GM12872 (cell line): ENCODE results near the gene DDA1.

Experiments used
- TF ChIP-seq, protein P1 (sequence below): IDR thresholded peaks from 3 replicates; pipeline ENCODE4 v1.5.1; 2011; ENCODE audit warnings: low read depth, mild to moderate bottlenecking, low read length, moderate library complexity; ENCODE audit not compliant: insufficient read depth

DDA1 gene

GRCh38 chr19:17293605-17294004 is 15.8 kb upstream of the DDA1 start:
- TF ChIP-seq, protein P1, sequence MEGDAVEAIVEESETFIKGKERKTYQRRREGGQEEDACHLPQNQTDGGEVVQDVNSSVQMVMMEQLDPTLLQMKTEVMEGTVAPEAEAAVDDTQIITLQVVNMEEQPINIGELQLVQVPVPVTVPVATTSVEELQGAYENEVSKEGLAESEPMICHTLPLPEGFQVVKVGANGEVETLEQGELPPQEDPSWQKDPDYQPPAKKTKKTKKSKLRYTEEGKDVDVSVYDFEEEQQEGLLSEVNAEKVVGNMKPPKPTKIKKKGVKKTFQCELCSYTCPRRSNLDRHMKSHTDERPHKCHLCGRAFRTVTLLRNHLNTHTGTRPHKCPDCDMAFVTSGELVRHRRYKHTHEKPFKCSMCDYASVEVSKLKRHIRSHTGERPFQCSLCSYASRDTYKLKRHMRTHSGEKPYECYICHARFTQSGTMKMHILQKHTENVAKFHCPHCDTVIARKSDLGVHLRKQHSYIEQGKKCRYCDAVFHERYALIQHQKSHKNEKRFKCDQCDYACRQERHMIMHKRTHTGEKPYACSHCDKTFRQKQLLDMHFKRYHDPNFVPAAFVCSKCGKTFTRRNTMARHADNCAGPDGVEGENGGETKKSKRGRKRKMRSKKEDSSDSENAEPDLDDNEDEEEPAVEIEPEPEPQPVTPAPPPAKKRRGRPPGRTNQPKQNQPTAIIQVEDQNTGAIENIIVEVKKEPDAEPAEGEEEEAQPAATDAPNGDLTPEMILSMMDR: no peak

DNA sequence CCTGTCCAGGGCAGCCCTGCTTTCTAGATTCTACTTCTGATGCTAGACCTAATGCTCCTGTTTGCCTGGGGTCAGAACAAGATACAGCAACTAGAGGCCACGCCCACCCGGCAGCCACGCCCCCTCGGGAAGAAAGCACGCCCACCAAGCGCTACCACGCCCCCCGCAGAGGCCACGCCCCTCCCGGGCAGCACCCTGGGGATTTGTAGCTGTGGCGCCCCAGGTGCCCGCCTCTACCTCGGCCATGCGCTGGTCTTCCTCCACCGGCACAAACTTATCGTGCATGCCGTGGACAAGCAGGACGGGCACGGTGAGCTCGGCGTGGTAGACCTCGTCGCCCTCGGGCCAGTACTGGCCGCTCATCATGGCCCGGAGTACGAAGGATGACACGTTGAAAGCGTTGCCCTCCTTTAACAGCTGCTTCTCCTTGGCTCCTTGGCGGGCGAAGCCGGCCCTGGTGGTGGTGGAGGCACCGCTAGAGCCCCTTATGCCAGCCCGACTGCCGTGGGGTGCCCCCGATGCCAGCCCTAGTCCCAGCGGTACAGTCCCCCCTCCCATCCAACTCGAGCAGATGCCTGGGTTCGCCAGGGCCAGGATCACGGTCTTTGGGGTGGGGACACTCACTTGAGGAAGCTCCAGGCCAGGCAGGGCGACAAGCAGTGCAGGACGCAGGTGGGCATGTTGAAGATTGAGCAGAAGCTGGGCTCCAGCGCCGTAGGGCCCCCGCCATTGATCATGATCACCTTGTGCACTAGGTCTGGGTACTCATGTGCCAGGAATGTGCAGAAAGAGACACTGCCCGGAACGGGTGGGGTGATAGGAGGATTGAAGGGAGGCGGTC is 15.1 kb upstream of the DDA1 start:
- TF ChIP-seq, protein P1: no peak

DNA sequence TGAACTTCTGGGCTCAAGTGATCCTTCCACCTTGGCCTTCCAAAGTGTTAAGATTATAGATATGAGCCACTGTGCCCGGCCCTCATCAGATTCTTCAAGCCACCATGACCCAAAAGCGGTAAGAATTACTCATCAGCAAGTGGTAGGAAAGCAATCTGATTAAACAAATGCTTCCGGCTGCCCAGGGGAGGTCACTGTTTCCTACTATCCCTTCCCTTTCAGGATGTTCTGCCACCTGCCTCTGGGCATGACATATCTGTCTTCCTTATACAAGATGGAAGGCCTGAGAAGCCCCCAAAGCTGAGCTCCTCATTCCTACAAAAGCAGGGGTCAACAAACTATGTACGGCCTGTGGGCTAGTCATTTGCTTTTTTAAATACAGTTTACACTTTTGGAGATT is 13.1 kb upstream of the DDA1 start:
- TF ChIP-seq, protein P1: no peak

DNA sequence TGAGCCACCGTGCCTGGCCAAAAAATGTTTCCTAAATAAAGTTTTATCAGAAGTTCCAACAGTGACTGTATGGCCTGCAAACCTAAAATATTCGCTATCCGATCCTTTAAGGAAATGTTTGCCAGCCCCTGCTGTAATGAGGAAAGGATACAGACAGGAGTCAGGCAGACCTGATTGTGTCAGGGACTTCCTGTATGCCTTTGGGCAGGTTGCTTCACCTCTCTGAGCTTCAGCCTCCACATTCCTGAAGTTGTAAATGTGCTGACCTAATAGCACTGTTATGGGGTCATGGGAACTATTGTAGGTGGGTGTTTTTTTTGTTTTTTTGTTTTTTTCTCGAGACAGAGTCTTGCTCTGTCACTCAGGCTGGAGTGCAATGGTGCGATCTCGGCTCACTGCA is 12.4 kb upstream of the DDA1 start:
- TF ChIP-seq, protein P1: no peak

GRCh38 chr19:17300992-17301619 is 8.3 kb upstream of the DDA1 start:
- TF ChIP-seq, protein P1: no peak

- TF ChIP-seq, protein P1: no peak
Measured at GRCh38 chr19:17302391-17303166, 6.8 kb upstream of the DDA1 start.
